Ectodermal cell (in vitro differentiated cells): ENCODE results near the gene BIN1.

Experiments used
- H3K27ac ChIP-seq: 2 replicates; pipeline ENCODE4 v1.7.0; 2013; ENCODE audit warnings: mild to moderate bottlenecking, low read depth, low read length; ENCODE audit not compliant: insufficient read depth, poor library complexity, severe bottlenecking
- H3K27me3 ChIP-seq: 2 replicates; pipeline ENCODE4 v1.7.0; 2013; ENCODE audit warnings: mild to moderate bottlenecking, low read length; ENCODE audit not compliant: insufficient read depth, control insufficient read depth, poor library complexity, severe bottlenecking
- H3K36me3 ChIP-seq: one replicate; pipeline ENCODE4 v1.7.0; 2013; ENCODE audit warnings: low read length; ENCODE audit not compliant: control insufficient read depth, insufficient read depth
- H3K4me1 ChIP-seq: one replicate; pipeline ENCODE4 v1.7.0; 2013; ENCODE audit warnings: low read length; ENCODE audit not compliant: control insufficient read depth, insufficient read depth
- H3K4me3 ChIP-seq: 2 replicates; pipeline ENCODE4 v1.7.0; 2013; ENCODE audit warnings: low read depth, low read length, control low read depth; ENCODE audit not compliant: insufficient read depth
- H3K9me3 ChIP-seq: 2 replicates; pipeline ENCODE4 v1.7.0; 2013; ENCODE audit warnings: mild to moderate bottlenecking, low read length, moderate library complexity; ENCODE audit not compliant: control insufficient read depth
- WGBS, 2 experiments: methylation state at CpG; one replicate each; pipeline ENCODE4 v1.1.7; 2013; ENCODE audit warnings: missing lambda C conversion rate in 2 of 2; 5-methylcytosine and 5-hydroxymethylcytosine counted together

BIN1 gene

DNA sequence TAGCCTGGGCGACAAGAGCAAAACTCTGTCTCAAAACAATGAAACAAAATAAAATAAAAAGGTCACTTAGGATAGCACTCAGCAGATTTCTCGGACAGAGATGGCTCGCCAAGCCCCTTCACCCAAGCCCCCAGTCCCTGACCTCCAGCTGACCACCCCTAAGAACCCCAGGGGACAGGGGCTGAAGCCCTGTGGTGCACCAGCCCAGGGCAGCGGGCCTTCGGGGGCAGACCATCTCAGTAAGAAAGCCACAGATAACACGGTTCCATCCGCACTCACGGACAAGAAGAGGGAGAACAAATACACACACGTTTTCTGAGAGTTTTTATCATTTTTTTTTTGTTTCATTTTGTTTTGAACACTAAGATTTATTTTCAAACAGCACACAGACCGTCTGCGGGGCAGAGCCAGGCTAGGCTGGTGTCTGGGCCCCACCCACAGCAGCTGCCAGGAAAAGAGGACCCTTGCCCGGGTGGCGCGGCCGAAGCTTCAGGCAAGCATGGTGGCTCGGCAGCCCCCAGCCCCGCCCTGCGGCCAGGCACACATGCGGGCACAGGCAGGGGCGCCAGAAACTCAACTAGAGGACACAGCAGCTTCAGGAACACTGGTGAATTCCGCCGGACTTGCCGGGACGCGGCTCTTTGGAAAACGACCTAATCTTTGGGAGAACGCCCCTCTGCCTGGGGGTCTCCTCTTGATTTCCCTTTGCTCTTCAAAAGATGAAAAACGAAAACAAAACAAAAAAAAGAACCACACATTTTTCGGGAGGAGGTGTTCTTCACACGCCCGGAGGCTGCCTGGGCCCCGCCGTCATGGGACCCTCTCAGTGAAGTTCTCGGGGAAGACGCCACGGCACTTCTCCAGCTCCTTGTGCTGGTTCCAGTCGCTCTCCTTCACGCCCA, 59.0 kb downstream of the BIN1 start:
- no peaks in the 10 kb centered on the region for H3K9me3 ChIP-seq
- 95 to 96% methylated on average over 38 of the region's 38 CpGs for WGBS, 2 experiments

DNA sequence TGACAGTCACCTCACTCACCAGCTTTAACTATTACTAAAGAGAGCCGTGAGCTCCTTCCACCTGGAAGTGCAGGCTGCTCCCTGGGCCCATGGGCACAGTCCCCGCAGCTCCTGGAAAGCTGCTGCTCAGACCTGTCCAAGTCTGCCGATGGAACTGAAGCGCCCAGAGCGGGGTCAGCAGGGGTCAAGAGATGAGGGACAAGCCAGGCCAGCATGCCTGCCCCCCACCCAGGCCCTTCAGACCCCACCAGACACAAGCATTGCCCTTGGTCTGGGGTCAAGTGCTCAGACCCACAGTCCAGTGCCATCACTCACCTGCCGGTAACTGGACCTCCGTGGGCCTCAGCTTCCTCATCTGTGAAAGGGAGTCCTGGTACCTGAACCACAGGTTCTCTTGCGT, 59.9 kb downstream of the BIN1 start:
- Histone ChIP-seq H3K36me3 (no peaks in the 10 kb centered on the region), H3K4me3 (no peak overlapping the region), H3K9me3 (no peaks in the 10 kb centered on the region), H3K4me1 (peaks cover 4% of the 10 kb centered on the region), H3K27ac (no peak overlapping the region), H3K27me3 (no peaks in the 10 kb centered on the region)
- 95% methylated on average over 8 of the region's 8 CpGs for WGBS, 2 experiments

More for the DNA sequence above, 59.0 kb downstream of the BIN1 start:
- Histone ChIP-seq H3K27me3 (no peaks in the 10 kb centered on the region), H3K27ac (no peak overlapping the region), H3K4me1 (peaks cover 4% of the 10 kb centered on the region), H3K36me3 (no peaks in the 10 kb centered on the region), H3K4me3 (no peak overlapping the region)

DNA sequence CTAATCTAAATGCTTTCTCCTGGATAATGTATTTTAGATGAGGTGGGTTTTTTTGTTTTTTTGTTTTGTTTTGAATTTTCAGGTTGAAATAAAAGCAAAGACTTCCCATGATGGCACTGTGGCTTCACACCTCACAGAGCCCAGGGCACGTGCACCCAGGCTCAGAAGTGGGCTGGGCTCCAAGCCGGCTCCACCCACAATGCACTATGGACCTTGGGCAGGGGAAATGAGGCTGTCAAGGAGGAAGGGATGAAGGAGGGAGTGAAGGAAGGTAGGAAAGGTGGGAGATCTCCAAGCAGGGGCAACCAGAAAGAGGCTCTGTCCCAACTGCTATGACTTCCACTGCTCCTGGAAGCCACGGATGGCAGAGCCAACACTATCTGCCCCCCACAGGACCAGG, 60.4 kb downstream of the BIN1 start:
- Histone ChIP-seq H3K36me3 (no peaks in the 10 kb centered on the region), H3K4me3 (no peak overlapping the region), H3K27me3 (no peaks in the 10 kb centered on the region), H3K4me1 (peaks cover 4% of the 10 kb centered on the region), H3K27ac (no peak overlapping the region), H3K9me3 (no peaks in the 10 kb centered on the region)
- WGBS, 2 experiments = 87 to 90% methylated on average over 3 of the region's 3 CpGs

DNA sequence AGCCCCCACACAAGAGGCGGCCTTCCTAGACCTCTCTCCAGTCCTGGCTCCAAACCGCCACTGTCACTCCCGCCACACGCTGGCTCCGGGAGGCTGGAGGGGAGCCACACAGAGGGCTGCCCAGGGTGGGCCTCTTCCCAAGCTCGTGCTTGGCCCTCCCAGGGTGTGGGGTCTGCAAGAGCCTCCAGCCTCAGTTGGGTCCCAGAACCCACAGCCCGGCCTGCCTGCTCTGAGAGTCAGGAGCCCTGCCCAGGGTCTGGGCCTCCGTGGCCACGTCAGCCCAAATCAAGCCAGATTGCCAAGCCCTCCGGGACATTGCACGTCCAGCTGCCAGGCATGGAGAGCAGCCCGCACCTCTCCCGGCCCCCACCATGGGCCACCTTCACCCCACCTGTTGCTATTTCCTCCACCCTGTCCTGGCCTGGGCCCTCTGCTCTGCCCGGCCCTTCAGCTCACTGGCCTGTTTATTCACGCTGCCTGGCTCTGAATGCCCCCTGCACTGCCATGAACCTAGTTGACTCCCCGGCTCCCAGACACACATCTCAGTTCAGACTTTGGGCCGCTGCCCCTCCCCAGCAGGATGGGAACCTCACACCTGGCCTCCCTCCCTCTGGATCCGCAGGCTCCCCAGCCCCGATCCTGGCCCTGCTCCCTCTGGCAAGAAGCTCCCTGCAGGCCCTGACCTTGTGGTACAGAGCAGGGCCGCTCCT, 61.0 kb downstream of the BIN1 start:
- H3K36me3 ChIP-seq = no peaks in the 10 kb centered on the region
- H3K4me1 ChIP-seq = peaks cover 4% of the 10 kb centered on the region
- no peaks in the 10 kb centered on the region for H3K27me3 ChIP-seq
- H3K9me3 ChIP-seq = no peaks in the 10 kb centered on the region
- H3K27ac ChIP-seq = no peak overlapping the region
- H3K4me3 ChIP-seq = no peak overlapping the region
- 90 to 93% methylated on average over 20 of the region's 20 CpGs for WGBS, 2 experiments

DNA sequence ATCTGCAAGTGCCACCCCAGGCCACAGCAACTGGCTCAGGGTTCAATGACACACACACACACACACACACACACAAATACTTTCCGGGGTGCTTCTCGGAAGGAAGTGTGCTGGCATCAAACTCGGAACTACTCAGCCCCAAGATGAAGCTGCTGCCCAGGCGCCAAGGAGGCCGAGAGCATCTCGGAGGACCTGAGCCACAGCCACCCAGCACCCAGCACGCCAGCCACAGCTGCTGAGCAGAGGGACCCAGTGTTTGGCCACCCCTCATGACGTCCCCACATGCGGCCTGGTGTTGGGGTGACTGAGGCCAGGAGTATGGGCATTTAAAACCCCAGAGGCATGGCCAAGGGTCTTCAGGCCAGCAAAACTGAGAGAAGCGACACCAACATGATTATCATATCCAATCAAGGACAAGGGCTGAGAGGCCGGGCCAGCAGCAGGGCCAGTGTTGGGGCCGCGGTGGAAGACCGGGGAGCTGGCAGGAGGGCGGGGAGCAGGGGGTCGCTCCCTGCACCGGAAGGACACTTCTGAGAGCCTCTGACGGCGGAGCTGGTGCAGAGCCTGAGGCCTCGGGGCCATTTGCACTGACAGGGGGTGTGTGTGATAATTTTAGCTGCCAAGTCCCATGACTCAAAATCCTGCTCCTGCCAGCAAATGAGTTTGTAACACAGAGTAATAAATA, 61.8 kb downstream of the BIN1 start:
- WGBS, 2 experiments = 93 to 94% methylated on average over 20 of the region's 20 CpGs
- Histone ChIP-seq H3K27ac (no peak overlapping the region), H3K4me3 (no peak overlapping the region), H3K4me1 (peaks cover 4% of the 10 kb centered on the region), H3K9me3 (no peaks in the 10 kb centered on the region), H3K27me3 (no peaks in the 10 kb centered on the region), H3K36me3 (no peaks in the 10 kb centered on the region)

DNA sequence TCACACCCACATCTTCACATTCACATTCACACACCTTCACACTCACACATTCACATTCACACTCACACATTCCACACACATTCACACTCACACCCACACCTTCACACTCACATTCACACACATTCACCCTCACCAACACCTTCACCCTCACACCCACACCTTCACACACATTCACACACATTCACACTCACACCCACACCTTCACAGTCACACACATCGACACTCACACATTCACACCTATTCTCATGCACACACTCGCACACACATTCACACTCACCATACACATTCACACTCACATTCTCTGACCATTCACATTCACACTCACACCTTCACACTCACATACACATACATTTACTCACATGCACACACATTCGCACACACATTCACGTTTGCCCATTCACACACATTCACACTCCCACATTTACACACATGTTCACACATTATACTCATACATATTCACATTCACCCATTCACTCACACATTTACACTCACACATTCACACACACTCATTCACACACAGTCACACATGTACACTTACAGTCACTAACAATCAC, 62.7 kb downstream of the BIN1 start:
- 93 to 95% methylated on average over 4 of the region's 4 CpGs for WGBS, 2 experiments
- H3K27ac ChIP-seq = no peak overlapping the region
- H3K36me3 ChIP-seq = no peaks in the 10 kb centered on the region

DNA sequence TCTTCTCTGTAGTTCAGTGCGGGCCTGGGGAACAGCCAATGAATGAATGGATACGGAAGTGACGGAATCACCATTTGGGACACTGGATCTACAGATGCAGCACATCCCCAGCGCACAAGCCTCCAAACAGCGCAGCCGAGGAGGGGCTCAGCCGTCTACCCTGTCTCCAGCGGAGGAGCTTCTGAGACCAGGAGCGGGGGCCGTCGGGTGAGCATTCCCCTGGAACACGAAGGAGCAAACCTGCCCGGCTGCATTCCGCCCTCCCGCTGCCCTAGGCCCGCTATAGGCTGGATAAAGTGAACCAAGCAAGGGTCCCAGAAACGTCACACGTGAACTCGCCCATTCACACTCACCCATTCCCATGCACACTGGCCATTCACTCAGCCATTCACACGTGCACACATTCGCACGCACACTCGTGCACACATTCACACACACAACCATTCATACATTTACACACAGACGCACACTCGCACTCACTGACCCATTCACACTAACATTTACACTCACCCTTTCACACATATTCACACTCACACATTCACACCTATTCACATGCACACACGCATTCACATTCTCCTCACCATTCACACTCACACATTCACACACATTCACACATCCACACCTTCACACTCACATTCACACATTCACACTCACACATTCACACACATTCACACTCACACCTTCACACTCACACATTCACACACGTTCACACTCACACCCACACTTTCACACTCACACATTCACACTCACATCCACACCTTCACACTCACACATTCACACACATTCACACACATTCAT, 63.4 kb downstream of the BIN1 start:
- Histone ChIP-seq H3K27ac (no peak overlapping the region), H3K4me1 (no peaks in the 10 kb centered on the region), H3K36me3 (no peaks in the 10 kb centered on the region), H3K4me3 (no peak overlapping the region), H3K9me3 (no peaks in the 10 kb centered on the region), H3K27me3 (no peaks in the 10 kb centered on the region)
- 91% methylated on average over 27 of the region's 27 CpGs for WGBS, 2 experiments

More for the DNA sequence above, 62.7 kb downstream of the BIN1 start:
- Histone ChIP-seq H3K9me3 (no peaks in the 10 kb centered on the region), H3K4me1 (no peaks in the 10 kb centered on the region), H3K27me3 (no peaks in the 10 kb centered on the region), H3K4me3 (no peak overlapping the region)

DNA sequence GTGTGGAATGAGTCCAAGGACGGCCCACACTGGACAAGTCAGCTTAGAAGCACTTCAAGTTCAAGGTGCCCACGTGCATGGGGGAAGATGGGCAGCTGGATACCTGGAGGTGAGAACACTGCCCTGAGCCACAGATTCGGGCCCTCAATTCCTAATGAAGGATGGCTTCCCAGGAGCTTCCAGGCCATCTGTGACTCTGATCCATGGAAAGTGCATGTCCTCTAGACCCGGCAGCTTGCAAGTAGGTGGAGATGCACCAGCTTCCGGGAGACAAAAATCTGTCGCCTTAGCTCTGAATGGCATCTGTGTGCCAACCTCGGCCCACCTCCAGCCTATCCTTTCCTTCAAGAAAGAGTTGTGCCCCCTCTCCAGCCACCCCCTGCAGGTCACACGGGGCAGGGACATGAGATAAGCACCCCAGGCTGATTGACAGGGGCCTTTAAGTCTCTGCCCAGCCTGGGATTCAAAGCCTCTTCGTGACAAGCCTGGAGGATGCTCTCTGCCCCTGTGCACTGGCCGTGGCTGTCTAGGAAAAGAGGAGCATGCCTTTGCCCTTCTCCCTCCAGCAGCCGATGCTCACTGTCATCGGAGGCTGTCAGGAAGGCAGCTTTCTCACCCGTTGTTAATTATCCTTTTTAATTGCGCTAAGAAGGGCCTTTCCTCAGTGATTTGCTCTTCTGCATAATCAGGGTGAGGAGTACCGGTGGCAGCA, 65.5 kb downstream of the BIN1 start:
- 88% methylated on average over 15 of the region's 15 CpGs for WGBS, 2 experiments
- Histone ChIP-seq H3K27me3 (no peaks in the 10 kb centered on the region), H3K9me3 (no peaks in the 10 kb centered on the region), H3K27ac (no peak overlapping the region), H3K36me3 (no peaks in the 10 kb centered on the region), H3K4me3 (no peak overlapping the region), H3K4me1 (no peaks in the 10 kb centered on the region)

DNA sequence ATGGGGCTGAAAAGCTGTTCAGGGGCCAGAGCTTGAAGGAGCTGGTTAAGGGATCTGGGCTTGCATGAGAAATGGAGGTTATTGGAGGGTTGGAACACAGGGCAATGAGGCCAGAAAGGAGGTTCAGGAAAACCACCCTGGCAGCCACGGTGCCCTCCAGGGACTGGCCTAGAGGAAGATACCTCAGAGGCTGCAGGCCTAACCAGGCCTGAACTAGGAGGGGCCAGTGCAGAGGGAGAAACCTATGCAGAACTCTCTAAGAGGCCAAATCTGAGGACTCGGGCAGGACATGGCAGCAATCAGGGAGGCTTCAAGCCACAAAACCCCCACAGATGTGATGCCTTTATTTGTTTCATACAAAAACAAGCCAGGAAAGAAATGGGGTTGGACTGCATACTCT, 66.8 kb downstream of the BIN1 start:
- Histone ChIP-seq H3K27ac (no peak overlapping the region), H3K9me3 (no peaks in the 10 kb centered on the region), H3K4me1 (no peaks in the 10 kb centered on the region), H3K27me3 (no peaks in the 10 kb centered on the region), H3K4me3 (no peak overlapping the region), H3K36me3 (no peaks in the 10 kb centered on the region)
- 93% methylated on average over 2 of the region's 2 CpGs for WGBS, 2 experiments
